Upper lobe of right lung (tissue), 1 donor: ENCODE data around the gene TTR. TPM values are rescaled to one million over a fixed set of nuclear protein-coding genes. Genes with fewer than 3 reads are reported as not detected.

Experiments
- ATAC-seq: fragments of 200-7000 bp; cut with Tn5 transposase; one replicate; pipeline ENCODE4 v1.9.1; 2020; ENCODE audit warnings: mild to moderate bottlenecking, moderate library complexity
- DNase-seq: peaks from one replicate; pipeline ENCODE4 v3.0.0-alpha.2; 2020
- H3K27ac ChIP-seq: fragments of 200-600 bp; one replicate; pipeline ENCODE4 v1.8.0; 2022
- H3K27me3 ChIP-seq: fragments of 200-600 bp; one replicate; pipeline ENCODE4 v1.8.0; 2022; ENCODE audit warnings: mild to moderate bottlenecking
- H3K36me3 ChIP-seq: fragments of 200-600 bp; one replicate; pipeline ENCODE4 v1.8.0; 2022
- H3K4me1 ChIP-seq: fragments of 200-600 bp; one replicate; pipeline ENCODE4 v1.8.0; 2022
- H3K4me3 ChIP-seq: fragments of 200-600 bp; one replicate; pipeline ENCODE4 v1.8.0; 2022; ENCODE audit warnings: mild to moderate bottlenecking
- H3K9me3 ChIP-seq: fragments of 200-600 bp; one replicate; pipeline ENCODE4 v1.8.0; 2022
- intact Hi-C: fragments of 100-400 bp; cut with DNase I; formaldehyde crosslinking; loops from one replicate; pipeline ENCODE4 v1.11.0; 2022
- total RNA-seq: library from RNA; stranded (reverse); fragmentation: NEBNext Ultra II Directional; extraction: Animal tissue kit (Norgen Biotek cat#: 25700); gene quantifications from one replicate; pipeline ENCODE4 v1.2.1, GENCODE V29; 2021
- TF ChIP-seq, protein P1 (sequence below): fragments of 200-600 bp; IDR thresholded peaks from one replicate; pipeline ENCODE4 v1.8.0; 2022; ENCODE audit warnings: antibody characterized with exemption
- donor health status: DM: no; HTN: yes; CAD: no; lungs with severe emphysema.

The TTR gene
- total RNA-seq, 1 donor from 2014 or later, result not detected

- ATAC-seq, result no peak
- Histone ChIP-seq H3K36me3 (no peaks in the 10 kb centered on the region), H3K4me1 (no peaks in the 10 kb centered on the region), H3K9me3 (no peaks in the 10 kb centered on the region), H3K4me3 (no peak overlapping the region), H3K27ac (no peak overlapping the region), H3K27me3 (no peaks in the 10 kb centered on the region)
- intact Hi-C loops, result no loop called here
- TF ChIP-seq, protein P1, sequence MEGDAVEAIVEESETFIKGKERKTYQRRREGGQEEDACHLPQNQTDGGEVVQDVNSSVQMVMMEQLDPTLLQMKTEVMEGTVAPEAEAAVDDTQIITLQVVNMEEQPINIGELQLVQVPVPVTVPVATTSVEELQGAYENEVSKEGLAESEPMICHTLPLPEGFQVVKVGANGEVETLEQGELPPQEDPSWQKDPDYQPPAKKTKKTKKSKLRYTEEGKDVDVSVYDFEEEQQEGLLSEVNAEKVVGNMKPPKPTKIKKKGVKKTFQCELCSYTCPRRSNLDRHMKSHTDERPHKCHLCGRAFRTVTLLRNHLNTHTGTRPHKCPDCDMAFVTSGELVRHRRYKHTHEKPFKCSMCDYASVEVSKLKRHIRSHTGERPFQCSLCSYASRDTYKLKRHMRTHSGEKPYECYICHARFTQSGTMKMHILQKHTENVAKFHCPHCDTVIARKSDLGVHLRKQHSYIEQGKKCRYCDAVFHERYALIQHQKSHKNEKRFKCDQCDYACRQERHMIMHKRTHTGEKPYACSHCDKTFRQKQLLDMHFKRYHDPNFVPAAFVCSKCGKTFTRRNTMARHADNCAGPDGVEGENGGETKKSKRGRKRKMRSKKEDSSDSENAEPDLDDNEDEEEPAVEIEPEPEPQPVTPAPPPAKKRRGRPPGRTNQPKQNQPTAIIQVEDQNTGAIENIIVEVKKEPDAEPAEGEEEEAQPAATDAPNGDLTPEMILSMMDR, result no peak
- DNase-seq, result no peak
These were observed 4.1 kb upstream of the TTR start for GRCh38 chr18:31587529-31587928.

- intact Hi-C loops, result no loop called here
- TF ChIP-seq, protein P1, result no peak
- no peak overlapping the region for H3K27ac ChIP-seq
- no peak overlapping the region for H3K4me3 ChIP-seq
- no peaks in the 10 kb centered on the region for H3K36me3 ChIP-seq
- H3K27me3 ChIP-seq, result no peaks in the 10 kb centered on the region
- H3K4me1 ChIP-seq, result no peaks in the 10 kb centered on the region
- DNase-seq, result no peak
- no peak for ATAC-seq
- no peaks in the 10 kb centered on the region for H3K9me3 ChIP-seq
These were observed 1.1 kb upstream of the TTR start for GRCh38 chr18:31590570-31590969.

- H3K36me3 ChIP-seq, result no peaks in the 10 kb centered on the region
- no peaks in the 10 kb centered on the region for H3K4me1 ChIP-seq
- H3K9me3 ChIP-seq, result no peaks in the 10 kb centered on the region
- DNase-seq (no peak), ATAC-seq (no peak)
- H3K27me3 ChIP-seq, result no peaks in the 10 kb centered on the region
- no peak overlapping the region for H3K4me3 ChIP-seq
- intact Hi-C loops, result no loop called here
- H3K27ac ChIP-seq, result no peak overlapping the region
- TF ChIP-seq, protein P1, result no peak
These were observed 564 bp upstream of the TTR start for GRCh38 chr18:31591113-31591512.

GRCh38 chr18:31592506-31593157, 955 bp downstream of the TTR start:
- Histone ChIP-seq H3K4me3 (no peak overlapping the region), H3K9me3 (no peaks in the 10 kb centered on the region), H3K4me1 (no peaks in the 10 kb centered on the region), H3K36me3 (no peaks in the 10 kb centered on the region), H3K27me3 (no peaks in the 10 kb centered on the region), H3K27ac (no peak overlapping the region)
- ATAC-seq (no peak), DNase-seq (no peak)
- TF ChIP-seq, protein P1, result no peak
- intact Hi-C loops, result no loop called here

GRCh38 chr18:31595121-31595771, 3.6 kb downstream of the TTR start:
- TF ChIP-seq, protein P1, result no peak
- H3K4me1 ChIP-seq, result no peaks in the 10 kb centered on the region
- H3K27ac ChIP-seq, result no peak overlapping the region
- ATAC-seq (no peak), DNase-seq (no peak)
- no peak overlapping the region for H3K4me3 ChIP-seq
- intact Hi-C loops, result no loop called here
- no peaks in the 10 kb centered on the region for H3K27me3 ChIP-seq
- no peaks in the 10 kb centered on the region for H3K9me3 ChIP-seq
- H3K36me3 ChIP-seq, result no peaks in the 10 kb centered on the region
